Suppressor macrophage (primary cell): ENCODE measurements around the gene DNAJC27.
A peak's percentile ranks its signal among the peaks of the same experiment; 100 is the strongest.

Experiments
- DNase-seq, 4 experiments: peaks; one replicate each; pipeline ENCODE4 v3.0.0-alpha.2; 2020 to 2022

Gene DNAJC27

GRCh38 chr2:24906466-24906865 lies 65.3 kb downstream of the DNAJC27 start:
- DNase-seq: no peak

GRCh38 chr2:24903161-24904103 lies 68.3 kb downstream of the DNAJC27 start:
- peak in 3 of 4 experiments; percentile 37 to 64 (median 44) for DNase-seq

GRCh38 chr2:24899361-24899910 lies 72.3 kb downstream of the DNAJC27 start:
- DNase-seq: no peak

GRCh38 chr2:24898122-24899109 lies 73.3 kb downstream of the DNAJC27 start:
- DNase-seq: no peak

DNA sequence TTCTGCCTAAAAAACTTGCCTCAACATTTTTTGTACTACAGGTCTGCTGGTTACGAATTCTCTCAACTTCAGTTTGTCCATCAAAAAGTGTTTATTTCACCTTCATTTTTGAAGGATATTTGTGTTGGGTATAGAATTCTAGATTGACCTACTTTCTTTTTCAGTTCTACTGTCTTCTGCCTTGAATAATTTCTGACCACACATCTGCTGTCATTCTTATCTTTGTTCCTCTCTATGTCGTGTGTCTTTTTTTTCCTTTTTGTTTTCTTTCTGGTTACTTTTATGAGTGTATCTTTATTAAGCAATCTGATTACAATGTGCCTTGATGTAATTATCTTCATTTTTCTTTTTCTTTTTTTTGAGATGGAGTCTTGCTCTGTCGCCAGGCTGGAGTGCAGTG lies 77.0 kb downstream of the DNAJC27 start:
- no peak for DNase-seq

DNA sequence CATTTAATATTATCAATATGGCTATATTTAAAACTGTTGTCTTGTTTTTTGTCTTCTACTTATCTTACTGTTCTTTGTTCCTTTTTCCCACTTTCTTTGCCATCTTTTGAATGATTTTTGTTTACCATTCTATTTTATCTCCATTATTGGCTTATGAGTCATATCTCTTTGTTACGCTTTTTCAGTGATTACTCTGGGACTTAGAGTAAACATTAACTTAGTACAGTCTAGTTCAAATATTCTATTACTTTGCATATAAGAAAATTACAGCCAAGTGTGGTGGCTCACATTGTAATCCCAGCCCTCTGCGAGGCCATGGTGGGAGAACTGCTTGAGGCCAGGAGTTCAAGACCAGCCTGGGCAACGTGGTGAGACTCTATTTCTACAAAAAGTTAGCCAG lies 77.8 kb downstream of the DNAJC27 start:
- DNase-seq: no peak
